Keratinocyte (primary cell): ENCODE results near the gene ATG4B.

Experiments
- CTCF ChIP-seq, 3 experiments: IDR thresholded peaks in 1 of 3; conservative IDR thresholded peaks in 1 of 3; optimal IDR thresholded peaks in 1 of 3; 2 replicates in 2 of 3; 3 replicates in 1 of 3; pipeline versions ENCODE3 to v1.5.1; 2011; ENCODE audit warnings: low read length in 3 of 3, mild to moderate bottlenecking in 3 of 3, moderate library complexity in 2 of 3, control low read depth in 1 of 3, inconsistent platforms in 1 of 3; ENCODE audit not compliant: insufficient read depth in 2 of 3; ENCODE audit errors: extremely low read depth in 1 of 3
- EZH2 ChIP-seq: IDR thresholded peaks from one replicate; pipeline ENCODE4 v1.6.1; 2012; ENCODE audit warnings: inconsistent platforms, mild to moderate bottlenecking, low read length, moderate library complexity

GRCh38 chr2:241721852-241722251 lies 84.4 kb downstream of the ATG4B start:
- TF ChIP-seq CTCF (optimal IDR thresholded peaks at IDR 0.05 in 1 of 3, IDR thresholded peaks at IDR 0.05 in 1 of 3, conservative IDR thresholded peaks at IDR 0.05 in 1 of 3; ENCODE audit: extremely low read depth in 1 of 3, insufficient read depth in 2 of 3, low read length in 3 of 3) = no peak
- no peak for TF ChIP-seq EZH2
